Measurements from ENCODE around the gene FREM2.

FREM2 gene

GRCh38 chr13:38908574-38908973 lies 221.7 kb downstream of the FREM2 start:
- DNase-seq: no peak

DNA sequence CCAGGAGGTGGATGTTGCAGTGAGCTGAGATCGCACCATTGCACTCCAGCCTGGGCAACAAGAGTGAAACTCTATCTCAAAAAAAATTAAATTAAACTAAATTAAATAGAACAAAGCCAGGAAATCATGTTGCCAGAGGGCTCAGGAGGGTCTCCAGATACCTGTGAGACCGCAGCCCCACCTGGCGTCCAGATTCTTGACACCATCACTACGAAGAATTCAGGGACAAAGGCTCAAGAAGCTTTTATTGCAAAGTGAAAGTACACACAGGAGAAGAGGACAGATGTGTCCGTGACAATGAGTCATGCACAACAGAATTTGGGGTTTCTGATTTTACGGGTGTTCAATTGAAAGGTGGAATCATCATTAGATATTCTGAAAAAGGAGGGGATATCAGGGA lies 227.2 kb downstream of the FREM2 start:
- DNase-seq: no peak

DNA sequence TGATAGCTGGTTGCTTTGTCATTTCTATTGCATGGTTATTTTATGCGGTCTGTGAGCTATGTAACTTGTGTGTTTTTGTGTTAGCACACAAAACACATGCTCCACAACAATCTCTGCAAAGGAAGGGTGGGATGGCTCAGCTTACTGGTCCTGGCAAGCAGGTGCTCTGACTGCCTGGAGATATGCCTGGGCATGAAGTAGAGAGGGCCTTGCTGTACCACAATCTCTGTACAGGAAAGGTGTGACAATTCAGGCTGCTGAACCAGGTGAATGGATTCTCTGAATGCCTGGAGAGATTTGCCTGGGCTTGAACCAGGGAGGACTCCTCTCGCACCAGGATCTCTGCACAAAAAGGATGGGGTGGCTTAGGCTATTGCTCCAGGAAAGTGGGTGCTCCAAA lies 234.2 kb downstream of the FREM2 start:
- DNase-seq: no peak

- DNase-seq: no peak
Measured at GRCh38 chr13:38922170-38922569, 235.3 kb downstream of the FREM2 start.

- DNase-seq: no peak
Measured at GRCh38 chr13:38933786-38934185, 246.9 kb downstream of the FREM2 start.

Measured in NCI-H510A (cell line).